Tibial nerve (tissue), 4 donors: ENCODE measurements around the gene AP2B1.

ENCODE experiments used
- CTCF ChIP-seq, 5 experiments: fragments of 200-600 bp in 3 of 5; fragments of 450-650 bp in 2 of 5; sonication (generic) in 3 of 5; IDR thresholded peaks; one replicate each; pipeline ENCODE4 v1.5.1; 2016 to 2019; ENCODE audit warnings: antibody characterized with exemption in 5 of 5, mild to moderate bottlenecking in 3 of 5, moderate library complexity in 2 of 5
- EP300 ChIP-seq, 2 donors: sonication (generic); formaldehyde crosslinking; IDR thresholded peaks; one replicate each; pipeline ENCODE4 v1.6.1; 2017; ENCODE audit warnings: antibody characterized with exemption in 2 of 2, mild to moderate bottlenecking in 1 of 2
- POLR2A ChIP-seq, 2 donors: fragments of 450-650 bp; IDR thresholded peaks; one replicate each; pipeline ENCODE4 v1.6.1; 2017; ENCODE audit warnings: antibody characterized with exemption in 2 of 2, mild to moderate bottlenecking in 2 of 2, moderate library complexity in 2 of 2

GRCh38 chr17:35668802-35669201 is 81.7 kb downstream of the AP2B1 start:
- TF ChIP-seq CTCF (IDR thresholded peaks at IDR 0.05) (no peak), POLR2A (IDR thresholded peaks at IDR 0.05) (no peak), EP300 (IDR thresholded peaks at IDR 0.05) (no peak)
